ENCODE measurements around the gene PCDHGC3.

Gene PCDHGC3

DNA sequence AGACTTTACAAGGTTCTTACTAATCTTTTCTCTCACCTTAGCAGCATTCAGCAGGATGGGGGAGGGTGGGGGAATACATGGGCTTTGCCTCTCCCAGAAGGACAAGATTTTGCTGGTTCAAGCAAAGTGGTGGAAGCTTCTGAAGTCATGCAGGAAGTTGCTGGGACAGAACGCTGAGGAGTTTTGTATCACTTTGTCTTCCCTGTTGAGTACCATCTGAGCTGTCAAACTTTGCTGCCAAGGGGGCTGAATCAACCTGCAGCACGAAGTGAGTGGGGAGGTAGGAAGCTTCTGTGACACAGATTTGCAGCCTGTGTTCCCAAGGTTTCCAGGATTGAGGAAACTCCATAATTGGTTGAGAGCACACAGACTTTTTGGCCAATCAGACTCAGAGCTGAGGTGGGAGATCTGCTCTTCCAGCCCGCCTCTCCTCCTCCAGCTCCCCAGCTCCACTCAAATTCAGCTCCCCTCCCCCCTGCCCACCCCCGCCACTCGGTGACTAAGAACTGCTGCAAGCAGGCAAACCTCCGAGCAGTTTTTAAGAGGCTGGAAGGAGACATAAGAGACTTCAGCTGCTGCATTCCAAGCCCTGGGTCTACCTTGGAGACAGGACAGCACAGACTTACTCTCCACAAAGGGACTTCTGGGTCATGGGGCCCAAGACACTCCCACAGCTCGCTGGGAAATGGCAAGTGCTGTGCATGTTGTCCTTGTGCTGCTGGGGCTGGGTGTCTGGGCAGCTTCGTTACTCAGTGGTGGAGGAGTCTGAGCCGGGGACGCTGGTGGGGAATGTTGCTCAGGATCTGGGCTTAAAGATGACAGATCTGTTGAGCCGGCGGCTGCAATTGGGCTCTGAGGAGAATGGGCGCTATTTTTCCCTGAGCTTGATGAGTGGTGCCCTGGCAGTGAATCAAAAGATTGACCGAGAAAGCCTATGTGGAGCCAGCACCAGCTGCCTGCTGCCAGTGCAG, 13.1 kb downstream of the PCDHGC3 start, which contains the start of gene PCDHGC5:
PCDHGC5 (plus strand) TSS at position 491 of the 971 bp plus-strand sequence; CDS start at position 651, 160 bp downstream.
- Histone ChIP-seq H3F3A (ENCODE audit: control insufficient read depth, insufficient read depth) (peaks cover 5% of the 10 kb centered on the region; the same call in 1 of the 2 replicates), H3K9me2 (replicated peaks; ENCODE audit: control insufficient read depth, low read length) (no peaks in the 10 kb centered on the region), H3K4me1 (ENCODE audit: control insufficient read depth, low read length) (peaks cover 58% of the 10 kb centered on the region), H3K4me3 (ENCODE audit: low read length) (no peak within 1 kb of the TSS), H3K36me3 (ENCODE audit: control insufficient read depth, low read length) (peaks cover 96% of the 10 kb centered on the region), H3K27ac (ENCODE audit: low read depth, low read length) (no peak within 1 kb of the TSS), H3K27me3 (ENCODE audit: control insufficient read depth, low read length) (no peaks in the 10 kb centered on the region), H3K4me2 (ENCODE audit: low read length) (no peak within 1 kb of the TSS), H4K20me1 (ENCODE audit: control insufficient read depth, insufficient read depth, low read depth, low read length) (no peaks in the 10 kb centered on the region), H3K79me2 (ENCODE audit: control insufficient read depth, low read length) (peaks cover 98% of the 10 kb centered on the region), H3K9me3 (ENCODE audit: control insufficient read depth, insufficient read depth, low read length) (no peaks in the 10 kb centered on the region)
- TF ChIP-seq EZH2phosphoT487 (IDR thresholded peaks at IDR 0.05; ENCODE audit: borderline replicate concordance, low read length), result no peak
- TF ChIP-seq, protein P1, sequence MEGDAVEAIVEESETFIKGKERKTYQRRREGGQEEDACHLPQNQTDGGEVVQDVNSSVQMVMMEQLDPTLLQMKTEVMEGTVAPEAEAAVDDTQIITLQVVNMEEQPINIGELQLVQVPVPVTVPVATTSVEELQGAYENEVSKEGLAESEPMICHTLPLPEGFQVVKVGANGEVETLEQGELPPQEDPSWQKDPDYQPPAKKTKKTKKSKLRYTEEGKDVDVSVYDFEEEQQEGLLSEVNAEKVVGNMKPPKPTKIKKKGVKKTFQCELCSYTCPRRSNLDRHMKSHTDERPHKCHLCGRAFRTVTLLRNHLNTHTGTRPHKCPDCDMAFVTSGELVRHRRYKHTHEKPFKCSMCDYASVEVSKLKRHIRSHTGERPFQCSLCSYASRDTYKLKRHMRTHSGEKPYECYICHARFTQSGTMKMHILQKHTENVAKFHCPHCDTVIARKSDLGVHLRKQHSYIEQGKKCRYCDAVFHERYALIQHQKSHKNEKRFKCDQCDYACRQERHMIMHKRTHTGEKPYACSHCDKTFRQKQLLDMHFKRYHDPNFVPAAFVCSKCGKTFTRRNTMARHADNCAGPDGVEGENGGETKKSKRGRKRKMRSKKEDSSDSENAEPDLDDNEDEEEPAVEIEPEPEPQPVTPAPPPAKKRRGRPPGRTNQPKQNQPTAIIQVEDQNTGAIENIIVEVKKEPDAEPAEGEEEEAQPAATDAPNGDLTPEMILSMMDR (IDR thresholded peaks at IDR 0.05; ENCODE audit: low read depth, low read length, poor library complexity, severe bottlenecking), result no peak

DNA sequence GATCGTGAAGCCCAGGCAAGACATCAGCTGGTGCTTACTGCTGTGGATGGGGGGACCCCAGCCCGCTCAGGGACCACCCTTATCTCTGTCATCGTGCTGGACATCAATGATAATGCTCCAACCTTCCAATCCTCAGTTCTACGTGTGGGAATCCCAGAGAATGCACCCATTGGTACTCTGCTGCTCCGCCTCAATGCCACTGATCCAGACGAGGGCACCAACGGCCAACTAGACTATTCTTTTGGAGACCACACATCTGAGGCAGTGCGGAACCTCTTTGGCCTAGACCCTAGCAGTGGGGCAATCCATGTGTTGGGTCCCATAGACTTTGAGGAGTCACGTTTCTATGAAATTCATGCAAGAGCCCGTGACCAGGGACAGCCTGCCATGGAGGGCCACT, 14.1 kb downstream of the PCDHGC3 start:
- H3K4me3 ChIP-seq (ENCODE audit: low read length), result no peak overlapping the region
- H3K27ac ChIP-seq (ENCODE audit: low read depth, low read length), result no peak overlapping the region
- H3K4me1 ChIP-seq (ENCODE audit: control insufficient read depth, low read length), result peaks cover 61% of the 10 kb centered on the region
- TF ChIP-seq EZH2phosphoT487 (IDR thresholded peaks at IDR 0.05; ENCODE audit: borderline replicate concordance, low read length), result no peak
- TF ChIP-seq, protein P1 (IDR thresholded peaks at IDR 0.05; ENCODE audit: low read depth, low read length, poor library complexity, severe bottlenecking), result no peak
- H3K9me2 ChIP-seq (replicated peaks; ENCODE audit: control insufficient read depth, low read length), result no peaks in the 10 kb centered on the region
- H4K20me1 ChIP-seq (ENCODE audit: control insufficient read depth, insufficient read depth, low read depth, low read length), result no peaks in the 10 kb centered on the region
- peaks cover 5% of the 10 kb centered on the region; the same call in 1 of the 2 replicates for H3F3A ChIP-seq (ENCODE audit: control insufficient read depth, insufficient read depth)
- H3K79me2 ChIP-seq (ENCODE audit: control insufficient read depth, low read length), result peaks cover 91% of the 10 kb centered on the region
- H3K27me3 ChIP-seq (ENCODE audit: control insufficient read depth, low read length), result no peaks in the 10 kb centered on the region
- H3K4me2 ChIP-seq (ENCODE audit: low read length), result no peak overlapping the region
- peaks cover 94% of the 10 kb centered on the region for H3K36me3 ChIP-seq (ENCODE audit: control insufficient read depth, low read length)
- H3K9me3 ChIP-seq (ENCODE audit: control insufficient read depth, insufficient read depth, low read length), result no peaks in the 10 kb centered on the region

DNA sequence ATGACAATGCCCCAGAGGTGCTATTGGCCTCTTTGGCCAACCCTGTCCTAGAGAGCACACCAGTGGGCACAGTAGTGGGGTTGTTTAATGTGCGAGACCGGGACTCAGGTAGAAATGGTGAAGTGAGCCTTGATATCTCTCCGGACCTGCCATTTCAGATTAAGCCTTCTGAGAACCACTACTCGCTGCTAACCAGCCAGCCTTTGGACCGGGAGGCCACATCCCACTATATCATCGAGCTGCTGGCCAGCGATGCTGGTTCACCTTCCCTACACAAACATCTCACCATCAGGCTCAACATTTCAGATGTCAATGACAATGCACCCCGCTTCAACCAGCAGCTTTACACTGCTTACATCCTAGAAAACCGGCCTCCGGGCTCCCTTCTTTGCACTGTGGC, 14.5 kb downstream of the PCDHGC3 start:
- Histone ChIP-seq H4K20me1 (ENCODE audit: control insufficient read depth, insufficient read depth, low read depth, low read length) (no peaks in the 10 kb centered on the region), H3K4me3 (ENCODE audit: low read length) (no peak overlapping the region), H3K9me3 (ENCODE audit: control insufficient read depth, insufficient read depth, low read length) (no peaks in the 10 kb centered on the region), H3K27ac (ENCODE audit: low read depth, low read length) (no peak overlapping the region), H3K27me3 (ENCODE audit: control insufficient read depth, low read length) (no peaks in the 10 kb centered on the region), H3K36me3 (ENCODE audit: control insufficient read depth, low read length) (peaks cover 94% of the 10 kb centered on the region), H3K79me2 (ENCODE audit: control insufficient read depth, low read length) (peaks cover 89% of the 10 kb centered on the region), H3K4me1 (ENCODE audit: control insufficient read depth, low read length) (peaks cover 66% of the 10 kb centered on the region), H3F3A (ENCODE audit: control insufficient read depth, insufficient read depth) (peaks cover 5% of the 10 kb centered on the region; the same call in 1 of the 2 replicates), H3K9me2 (replicated peaks; ENCODE audit: control insufficient read depth, low read length) (no peaks in the 10 kb centered on the region), H3K4me2 (ENCODE audit: low read length) (peak overlapping the region; percentile 63; the same call in 1 of the 2 replicates)
- TF ChIP-seq, protein P1 (IDR thresholded peaks at IDR 0.05; ENCODE audit: low read depth, low read length, poor library complexity, severe bottlenecking), result no peak
- no peak for TF ChIP-seq EZH2phosphoT487 (IDR thresholded peaks at IDR 0.05; ENCODE audit: borderline replicate concordance, low read length)

All from DOHH2 (cell line).